Left lobe of liver (tissue), 2 donors: ENCODE results near the gene TIMM21. TPM values are rescaled to one million over a fixed set of nuclear protein-coding genes. Genes with fewer than 3 reads are reported as not detected.

Source experiments
- ATAC-seq: fragments of 200-7000 bp; cut with Tn5 transposase; one replicate; pipeline ENCODE4 v1.9.1; 2020; ENCODE audit warnings: mild to moderate bottlenecking, moderate library complexity
- DNase-seq: peaks from one replicate; pipeline ENCODE4 v3.0.0-alpha.2; 2020; ENCODE audit warnings: low spot score
- total RNA-seq: library from RNA; stranded (reverse); gene quantifications from one replicate; pipeline ENCODE4 v1.2.1, GENCODE V29; 2021
- donor health status: DM: no; HTN: no; CAD: no; lungs with moderate emphysema.
- donor health status: DM: no; HTN: yes; CAD: no.

TIMM21 gene, protein sequence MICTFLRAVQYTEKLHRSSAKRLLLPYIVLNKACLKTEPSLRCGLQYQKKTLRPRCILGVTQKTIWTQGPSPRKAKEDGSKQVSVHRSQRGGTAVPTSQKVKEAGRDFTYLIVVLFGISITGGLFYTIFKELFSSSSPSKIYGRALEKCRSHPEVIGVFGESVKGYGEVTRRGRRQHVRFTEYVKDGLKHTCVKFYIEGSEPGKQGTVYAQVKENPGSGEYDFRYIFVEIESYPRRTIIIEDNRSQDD
- total RNA-seq: 18.2 TPM

DNA sequence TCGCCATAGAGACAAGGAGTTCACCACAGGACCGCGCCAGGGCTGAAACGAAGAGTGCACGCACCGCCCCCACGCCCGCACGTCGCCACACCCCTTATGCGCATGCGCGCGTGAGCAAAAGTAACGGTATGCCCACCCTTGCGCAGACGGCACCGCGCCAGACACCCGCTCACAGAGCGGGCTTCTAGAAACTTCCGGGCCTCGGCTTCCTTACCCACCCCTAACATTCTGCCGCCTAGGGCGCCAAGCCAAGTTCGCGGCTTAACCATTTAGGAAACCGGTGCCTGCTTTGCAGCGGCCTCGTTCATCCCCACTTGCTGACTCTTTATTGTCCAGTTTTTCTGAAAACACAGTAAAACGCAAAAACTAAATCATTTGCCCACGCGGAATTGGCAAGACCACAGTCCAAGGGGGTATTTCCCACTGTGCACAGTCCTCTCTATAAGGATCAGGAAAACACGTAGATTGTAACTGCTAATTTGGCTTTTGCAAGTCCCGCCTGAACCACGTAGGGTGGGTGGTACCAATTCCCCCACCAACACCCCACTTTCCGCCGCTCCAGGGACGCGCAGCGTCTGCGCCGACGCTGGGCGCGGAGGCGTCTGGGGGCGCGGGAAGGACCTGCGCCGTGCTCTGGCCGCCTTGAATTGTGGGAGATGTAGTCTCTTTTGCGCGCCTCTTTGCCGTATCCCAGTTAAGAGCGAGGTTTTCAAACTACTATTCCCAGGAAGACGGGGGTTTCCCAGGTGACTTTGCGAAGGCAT lies at the start of gene TIMM21, which contains the start of gene FBXO15:
TSS of gene TIMM21 (plus strand) at position 745 of the 764 bp plus-strand sequence. CDS start 286 bp downstream, outside the sequence.
TSS of gene FBXO15 (minus strand) at position 56 of the 764 bp plus-strand sequence. CDS start at position 7, 49 bp downstream.
- peak; percentile 93 for ATAC-seq
- DNase-seq: peak; percentile 98

DNA sequence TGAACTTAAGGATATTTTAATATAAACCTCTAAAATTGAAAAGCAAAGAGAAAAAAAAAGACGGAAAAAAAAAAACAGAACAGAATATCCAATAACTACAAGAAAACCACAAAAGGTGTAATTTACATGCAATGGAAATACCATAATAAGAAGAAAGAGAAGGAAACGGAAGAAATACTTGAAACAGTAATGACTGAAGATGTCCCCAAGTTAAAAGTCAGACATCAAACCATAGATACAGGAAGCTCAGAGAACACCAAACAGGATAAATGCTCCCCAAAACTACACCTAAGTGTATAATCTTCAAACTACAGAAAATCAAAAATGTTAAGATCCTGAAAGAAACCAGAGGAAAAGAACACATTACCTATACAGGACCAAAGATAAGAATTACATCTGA lies 39.9 kb upstream of the TIMM21 start:
- DNase-seq (no peak), ATAC-seq (no peak)

DNA sequence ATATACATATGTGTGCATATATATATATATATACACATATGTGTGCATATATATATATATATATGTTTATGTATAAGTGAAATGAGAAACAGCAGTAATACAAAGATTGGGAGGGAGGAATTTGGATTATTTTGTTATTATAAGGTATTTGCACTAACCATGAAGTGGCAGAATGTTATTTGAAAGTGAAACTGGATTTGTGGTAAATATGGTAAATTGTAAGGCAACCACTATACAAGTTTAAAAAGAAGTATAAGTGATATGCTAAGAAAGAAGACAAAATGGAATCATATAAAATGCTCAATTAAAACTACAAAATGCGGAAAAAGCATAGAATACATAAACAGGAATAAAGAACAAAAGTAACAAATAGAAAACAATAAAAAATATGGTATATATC lies 38.2 kb upstream of the TIMM21 start:
- DNase-seq (no peak), ATAC-seq (no peak)

DNA sequence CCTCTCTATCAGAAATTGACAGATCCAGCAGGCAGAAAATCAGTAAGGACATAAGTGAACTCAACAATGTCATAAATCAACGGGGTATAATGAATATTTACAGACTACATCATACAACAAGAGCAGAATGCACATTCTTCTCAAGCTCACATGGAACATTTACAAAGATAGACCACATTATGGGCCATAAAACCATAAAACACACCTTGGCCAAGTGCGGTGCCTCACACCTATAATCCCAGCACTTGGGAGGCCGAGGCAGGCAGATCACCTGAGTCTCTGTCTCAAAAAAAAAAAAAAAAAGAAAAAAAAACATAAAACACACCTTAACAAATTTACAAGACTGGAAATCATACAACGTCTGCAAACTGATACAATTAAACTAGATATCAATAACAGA lies 37.3 kb upstream of the TIMM21 start:
- DNase-seq (no peak), ATAC-seq (no peak)

DNA sequence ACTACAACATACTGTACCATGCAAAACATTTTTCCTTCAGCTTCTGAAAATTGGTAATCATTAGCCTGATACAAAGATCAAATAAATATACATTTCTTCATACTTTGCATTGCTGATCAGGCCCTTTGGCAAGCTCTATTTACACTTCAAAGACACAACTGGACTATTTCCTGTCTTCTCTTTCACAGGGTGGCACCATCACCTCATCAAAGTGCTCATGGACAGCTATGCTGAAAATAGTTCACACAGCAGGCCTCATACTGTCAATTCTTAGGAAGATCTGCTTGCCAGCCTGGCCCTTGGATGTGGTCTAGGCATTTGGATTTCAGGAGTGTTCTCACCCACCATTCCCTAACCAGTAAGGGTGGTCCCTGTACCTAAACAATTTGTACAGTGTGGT lies 34.6 kb upstream of the TIMM21 start:
- ATAC-seq: no peak

DNA sequence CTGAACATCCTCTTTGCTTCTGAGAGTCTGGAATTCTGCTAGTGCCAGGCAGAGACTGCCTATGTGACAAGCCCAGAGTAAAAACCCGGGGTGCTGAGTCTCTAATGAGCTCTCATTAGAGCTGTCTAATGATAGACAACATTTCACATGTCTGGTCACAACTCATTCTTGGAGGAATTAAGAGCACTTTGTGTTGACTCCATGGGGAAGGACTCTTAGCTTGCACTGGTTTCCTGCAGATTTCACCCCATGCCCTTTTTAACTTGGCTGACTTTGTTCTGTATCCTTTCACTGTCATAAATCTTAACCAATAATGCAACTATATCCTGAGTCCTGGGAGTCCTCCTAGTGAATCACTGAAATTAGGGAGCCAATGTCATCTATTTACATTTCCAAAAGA lies 34.2 kb upstream of the TIMM21 start:
- ATAC-seq (no peak), DNase-seq (no peak)

More for the DNA sequence above, 34.6 kb upstream of the TIMM21 start:
- DNase-seq: no peak

DNA sequence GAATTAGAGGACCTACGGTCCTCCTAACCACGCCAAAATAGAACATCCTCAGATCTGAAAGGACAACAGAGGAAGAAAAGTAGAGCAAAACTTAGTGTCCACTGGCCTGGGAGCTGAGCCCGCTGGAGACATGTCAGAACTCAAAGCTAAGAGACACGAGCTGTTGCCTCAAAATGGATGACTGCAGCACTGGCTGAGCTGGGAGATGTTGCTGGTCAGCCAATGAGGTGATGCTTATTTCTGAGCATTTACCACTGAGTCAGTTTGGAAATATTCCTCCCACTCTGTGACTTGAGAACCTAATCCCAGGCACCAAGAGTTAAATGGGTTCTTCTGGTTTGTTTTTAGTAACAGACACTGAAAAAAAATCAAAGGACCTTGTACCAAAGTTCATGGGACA lies 33.3 kb upstream of the TIMM21 start:
- DNase-seq (no peak), ATAC-seq (no peak)

DNA sequence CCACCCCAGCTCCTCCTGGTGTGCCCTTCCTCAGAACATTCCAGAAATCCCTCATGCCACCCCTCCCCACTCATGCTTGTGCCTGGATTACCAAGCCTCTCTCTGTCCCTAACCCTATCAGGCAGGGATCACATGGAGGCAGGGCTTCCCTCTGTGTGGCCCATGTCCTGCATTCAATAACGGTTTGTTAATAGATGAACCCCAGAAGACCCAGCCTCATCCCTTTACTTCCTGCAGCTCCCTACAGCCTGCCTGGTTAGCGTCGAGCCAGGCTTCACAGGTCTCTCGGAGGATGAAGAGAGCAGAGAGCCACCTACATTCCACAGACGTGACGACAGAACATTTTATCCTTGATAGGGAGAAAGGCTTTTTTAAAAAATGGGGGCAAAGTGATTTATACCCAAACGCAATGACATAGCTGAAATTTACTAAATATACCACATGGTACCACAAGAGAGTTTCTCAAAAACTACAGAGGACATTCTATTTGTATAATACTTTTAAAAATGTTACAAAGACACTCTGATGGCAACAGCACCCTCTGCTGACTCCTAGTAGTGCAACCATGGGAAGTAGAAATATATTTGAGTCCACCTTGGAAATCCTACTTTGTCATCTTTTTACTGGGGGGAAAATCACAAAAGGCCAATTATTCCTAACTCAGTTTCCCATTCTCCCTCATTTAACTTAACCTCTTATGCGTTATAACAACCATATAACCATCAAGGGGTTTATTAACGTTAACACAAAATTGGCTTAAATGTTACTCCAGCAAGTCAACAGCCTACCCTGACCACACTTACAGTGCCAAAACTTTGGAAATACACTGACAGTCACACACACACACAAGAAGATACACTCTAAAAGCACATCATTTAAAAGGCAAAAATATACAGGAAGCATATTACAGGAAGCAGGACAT lies 31.4 kb upstream of the TIMM21 start:
- peak; percentile 76 for ATAC-seq

DNA sequence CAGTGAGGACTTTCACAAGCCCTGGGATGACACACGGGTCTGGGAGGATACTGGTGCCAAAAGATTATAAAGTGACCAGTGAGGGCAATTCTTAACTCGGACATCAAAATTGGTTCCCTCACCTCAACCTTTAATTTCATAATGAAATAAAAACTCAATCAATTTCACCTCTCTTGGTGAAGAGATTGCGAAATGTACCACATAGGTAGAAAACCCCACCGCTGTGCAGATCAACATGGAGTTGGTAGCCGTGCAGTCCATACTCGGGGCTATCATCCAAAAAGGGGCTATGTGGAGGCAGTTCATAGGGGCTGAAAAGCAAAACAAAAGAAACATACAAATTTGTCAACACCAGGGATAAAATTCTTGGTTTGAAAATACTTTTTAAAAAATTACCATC lies 25.1 kb upstream of the TIMM21 start:
- no peak for ATAC-seq

More for the DNA sequence above, 31.4 kb upstream of the TIMM21 start:
- DNase-seq: no peak

DNA sequence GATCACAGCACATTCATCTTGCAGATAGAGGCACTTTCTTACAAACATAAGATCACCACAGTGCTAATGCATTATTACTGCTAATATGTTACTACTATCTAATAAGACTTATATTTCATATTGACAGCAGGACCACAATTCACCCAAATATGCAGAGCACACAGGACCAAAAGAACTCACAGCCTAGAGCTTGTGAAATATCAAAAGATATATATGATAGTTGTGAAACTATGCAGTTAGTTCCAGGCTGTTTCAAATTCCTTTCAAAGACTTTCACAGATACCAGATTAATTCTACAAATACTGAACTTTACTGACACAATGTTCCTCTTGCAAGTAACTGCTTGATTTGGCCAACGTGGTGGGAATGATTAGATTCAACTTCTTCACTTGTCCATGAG lies 23.7 kb upstream of the TIMM21 start:
- ATAC-seq: no peak
- no peak for DNase-seq

More for the DNA sequence above, 25.1 kb upstream of the TIMM21 start:
- DNase-seq: no peak

DNA sequence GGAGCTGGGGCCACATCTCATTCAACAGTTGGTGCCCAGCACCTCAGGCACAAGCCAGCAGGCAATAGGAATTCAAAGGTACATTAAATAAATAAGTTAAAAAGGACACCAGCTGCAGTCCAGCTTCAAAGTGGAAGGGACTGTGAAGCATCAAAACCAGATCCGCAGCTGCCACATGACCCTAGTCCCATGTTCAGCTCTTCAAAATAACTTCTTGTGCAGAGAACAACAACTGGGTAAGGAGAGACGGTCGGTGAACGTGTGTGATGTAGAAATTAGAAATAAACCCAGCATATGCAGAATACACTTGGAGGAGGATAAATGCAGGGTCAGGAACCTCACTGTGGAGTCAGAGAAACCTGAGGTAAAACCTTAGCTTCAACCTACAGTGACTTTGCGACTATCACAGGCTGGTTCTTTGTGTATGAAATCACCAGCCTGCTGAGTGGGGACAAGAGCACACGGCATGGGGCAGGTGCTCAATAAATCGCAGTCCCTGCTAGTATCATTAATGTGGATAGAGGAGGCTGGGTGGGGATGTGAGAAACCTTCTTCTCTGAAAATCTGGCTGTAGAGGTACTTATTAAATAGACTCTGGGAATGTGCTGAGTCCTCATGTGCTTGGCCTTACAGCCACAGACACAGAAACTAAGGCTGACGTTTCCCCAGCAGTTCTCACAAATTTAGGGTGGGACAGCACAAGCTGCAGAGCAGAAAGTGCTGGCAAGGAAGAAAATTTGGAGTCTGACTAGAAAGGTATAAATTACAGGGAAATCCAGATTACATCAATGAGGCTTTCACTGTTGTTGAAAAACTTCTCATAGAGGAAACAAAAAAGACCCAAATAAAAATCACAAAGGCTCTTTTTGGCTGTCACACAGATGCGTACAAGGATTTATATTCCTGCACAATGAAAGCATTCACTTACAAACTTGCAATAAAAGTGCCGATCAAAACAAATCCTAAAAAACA lies 21.4 kb upstream of the TIMM21 start:
- DNase-seq (no peak), ATAC-seq (no peak)

DNA sequence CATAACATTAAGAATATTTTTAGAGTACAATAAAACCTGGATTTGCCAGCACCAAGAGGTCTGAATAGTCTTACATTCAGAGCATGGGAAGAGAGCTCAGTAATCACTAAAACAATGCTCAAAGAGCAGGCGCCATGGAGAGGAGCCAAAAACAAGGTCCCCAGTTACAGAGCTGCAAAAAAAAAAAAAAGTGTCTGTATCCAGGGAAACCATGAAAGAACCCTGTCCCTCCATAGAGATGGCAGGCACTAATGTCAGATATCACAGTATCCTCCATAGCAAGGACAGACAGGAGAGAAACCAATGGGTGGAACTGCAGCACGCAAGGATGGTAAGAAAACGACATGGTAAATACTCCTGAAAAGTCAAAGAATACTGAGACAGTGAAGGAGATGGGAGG lies 20.2 kb upstream of the TIMM21 start:
- DNase-seq (no peak), ATAC-seq (no peak)

DNA sequence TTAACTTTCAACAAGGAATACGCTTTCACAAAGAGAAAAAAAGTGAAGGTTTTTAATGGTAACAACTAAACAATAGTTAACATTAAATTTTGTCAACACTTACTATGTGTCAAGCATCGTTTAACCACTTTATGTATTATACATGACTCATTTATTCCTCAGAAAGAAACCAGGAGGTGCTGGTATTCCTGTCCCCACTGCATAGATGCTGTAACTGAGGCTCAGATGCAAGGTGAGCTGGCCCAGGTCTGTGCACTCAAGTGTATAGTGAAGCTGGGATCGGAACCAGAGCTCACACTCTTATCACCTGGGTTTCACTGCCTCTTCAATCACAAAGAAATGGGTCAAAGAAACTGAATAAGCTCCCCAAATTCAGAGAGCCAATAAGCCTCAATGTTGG lies 17.2 kb upstream of the TIMM21 start:
- ATAC-seq: no peak
- DNase-seq: no peak

DNA sequence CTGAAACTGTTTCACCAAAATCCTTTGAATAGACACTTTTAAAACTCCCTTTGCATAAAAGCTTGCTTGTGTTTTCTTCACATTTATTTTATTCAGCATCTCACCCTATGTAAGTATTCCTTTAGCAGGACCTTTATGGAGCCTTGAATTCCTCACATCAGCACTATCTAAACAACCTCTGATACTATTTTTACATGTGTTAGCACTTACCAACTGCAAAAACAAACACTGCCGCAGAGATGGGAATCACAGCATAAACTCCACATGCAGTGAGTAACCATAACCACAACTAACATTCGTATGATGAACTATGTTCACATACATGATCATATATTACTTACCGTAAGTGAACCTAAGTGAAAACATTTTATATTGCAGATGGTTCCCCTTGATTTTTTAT lies 16.1 kb upstream of the TIMM21 start:
- DNase-seq (no peak), ATAC-seq (no peak)

DNA sequence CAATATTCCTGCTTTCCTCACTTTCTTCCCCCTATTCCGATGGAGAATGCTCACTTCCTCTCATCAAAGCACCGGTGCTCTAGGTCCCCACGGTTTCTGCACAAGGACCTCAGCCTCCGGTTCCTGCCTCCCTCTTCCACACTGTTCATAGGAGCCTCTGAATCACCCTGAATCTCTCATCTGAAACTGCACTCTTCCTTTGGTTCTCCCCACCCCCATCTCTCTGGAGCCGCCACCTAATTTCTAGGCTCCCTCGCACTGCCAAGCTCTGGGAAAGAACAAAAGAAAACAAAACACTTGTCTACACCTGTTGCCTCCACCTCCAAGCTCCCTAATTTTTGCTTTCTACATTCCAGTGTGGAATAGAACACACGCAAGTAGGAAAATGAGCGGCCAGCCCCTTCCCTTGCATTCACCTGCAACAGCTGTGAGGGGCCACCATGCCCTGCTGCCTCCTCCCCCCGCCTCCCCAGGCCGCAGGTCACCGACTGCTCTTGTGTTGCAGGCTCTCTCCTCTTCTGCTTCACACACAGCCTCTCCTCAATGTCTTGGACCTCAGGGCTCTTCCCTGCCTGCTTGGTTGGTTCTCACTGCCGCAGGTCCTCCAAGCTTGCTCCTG lies 10.3 kb upstream of the TIMM21 start:
- no peak for ATAC-seq
- DNase-seq: no peak

DNA sequence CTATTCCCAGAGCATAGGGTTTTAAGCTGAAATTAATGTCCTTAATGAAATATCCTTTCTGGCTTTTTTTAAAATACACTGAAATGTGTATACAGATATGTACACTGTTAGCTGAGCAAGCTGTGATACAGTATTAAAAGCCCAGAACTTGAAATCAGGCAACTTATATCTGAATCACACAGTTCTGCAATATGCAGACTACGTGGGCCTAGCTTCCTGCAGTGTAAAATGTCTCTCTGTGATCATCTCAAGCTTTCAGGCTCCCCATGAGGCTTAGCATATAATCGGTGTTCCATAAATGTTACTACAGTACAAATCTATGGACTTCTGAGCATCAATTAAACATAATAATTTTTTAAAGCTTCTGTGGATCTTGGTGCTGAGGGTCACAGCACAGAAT lies 8.9 kb upstream of the TIMM21 start:
- ATAC-seq: no peak
- DNase-seq: no peak

DNA sequence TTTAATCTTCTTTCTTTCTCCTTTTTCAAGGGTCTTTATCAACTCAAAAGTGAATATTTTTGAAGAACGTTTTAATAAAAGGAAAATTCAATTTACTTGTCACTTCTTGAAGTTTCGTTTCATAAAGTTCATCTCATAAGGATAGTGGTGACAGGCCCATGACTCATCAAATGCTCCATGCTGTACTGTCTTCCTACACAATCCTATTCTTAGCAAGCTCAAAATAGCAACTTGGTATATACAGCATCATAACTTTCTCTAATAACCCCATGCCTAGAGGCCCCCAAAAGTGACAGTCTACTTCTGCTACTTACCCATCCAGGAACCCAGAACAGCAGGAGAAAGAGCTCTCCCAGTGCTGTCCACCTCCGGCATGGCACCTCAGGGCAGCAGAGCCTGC lies 8.4 kb upstream of the TIMM21 start:
- DNase-seq (no peak), ATAC-seq (no peak)

DNA sequence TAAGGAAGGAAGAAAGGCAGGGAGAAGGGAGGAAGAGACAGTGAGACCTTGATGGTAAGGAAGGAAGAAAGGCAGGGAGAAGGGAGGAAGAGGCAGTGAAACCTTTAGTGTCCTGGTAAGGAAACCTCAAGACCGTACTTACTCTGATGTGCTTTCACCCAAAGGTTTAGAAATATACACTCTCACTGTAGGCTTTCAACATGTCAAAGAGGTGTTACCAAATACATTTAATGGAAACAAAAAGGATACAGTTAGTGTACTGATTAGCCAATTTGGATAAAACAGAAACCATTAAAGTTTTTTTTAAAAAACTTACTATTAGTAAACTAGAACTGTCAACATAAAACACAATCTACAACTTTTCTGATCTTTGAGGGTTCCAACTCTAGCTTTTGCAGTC lies 7.7 kb upstream of the TIMM21 start:
- no peak for DNase-seq
- no peak for ATAC-seq

DNA sequence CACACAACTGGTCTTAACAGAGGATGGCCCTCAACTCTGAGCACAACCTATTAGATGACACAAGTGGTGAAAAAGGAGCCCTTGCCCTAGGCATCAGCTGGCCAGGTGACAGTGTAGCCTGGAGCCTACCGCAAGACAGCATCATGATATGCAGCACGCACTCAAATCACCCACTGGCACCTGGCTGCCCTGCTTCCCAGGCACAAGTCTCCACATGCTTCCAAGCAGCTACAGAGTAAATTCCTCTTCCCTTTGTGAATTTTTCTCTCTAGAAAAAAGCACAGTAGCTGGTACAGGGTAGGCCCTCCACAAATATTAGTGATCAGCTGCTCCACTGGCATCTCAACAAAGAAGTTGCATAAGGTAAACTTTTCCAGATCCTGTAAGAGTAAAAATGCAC lies 6.7 kb upstream of the TIMM21 start:
- ATAC-seq (no peak), DNase-seq (no peak)

DNA sequence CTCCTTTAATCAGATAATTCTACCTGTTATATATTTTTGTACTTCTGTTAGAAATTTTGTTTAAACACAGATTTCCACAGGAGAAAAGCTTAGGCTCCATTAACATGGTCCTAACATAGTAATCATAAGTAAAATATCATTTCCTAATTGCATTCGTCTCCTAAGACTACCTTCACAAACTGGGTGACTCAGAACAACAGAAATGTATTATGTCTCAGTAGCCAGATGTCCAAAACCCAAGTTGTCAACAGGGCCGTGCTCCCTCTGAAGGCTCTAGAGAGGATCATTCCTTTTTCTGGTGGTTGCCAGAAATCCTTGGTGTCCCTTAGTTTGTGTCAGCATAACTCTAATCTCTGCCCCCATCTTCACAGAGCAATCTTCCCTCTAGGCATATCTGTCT lies 6.1 kb upstream of the TIMM21 start:
- DNase-seq (no peak), ATAC-seq (no peak)
